Left lung (tissue), 10 donors: ENCODE data around the gene CDC73. TPM values are rescaled to one million over a fixed set of nuclear protein-coding genes. Genes with fewer than 3 reads are reported as not detected.

ENCODE experiments used
- ATAC-seq: fragments of 200-7000 bp; cut with Tn5 transposase; one replicate; pipeline ENCODE4 v1.9.1; 2020; ENCODE audit warnings: moderate library complexity
- DNase-seq, 4 donors: peaks; one replicate each; pipeline ENCODE4 v3.0.0-alpha.2; 2013 to 2020
- H3K27ac ChIP-seq, 2 donors: fragments of 200-600 bp; sonication (generic) in 1 of 2; one replicate each; pipeline versions ENCODE4 v1.5.0 to v1.8.0; 2020 to 2021
- H3K27me3 ChIP-seq, 2 donors: fragments of 200-600 bp; sonication (generic) in 1 of 2; one replicate each; pipeline versions ENCODE4 v1.5.0 to v1.8.0; 2020 to 2021
- H3K36me3 ChIP-seq, 2 donors: fragments of 200-600 bp; sonication (generic) in 1 of 2; one replicate each; pipeline versions ENCODE4 v1.5.0 to v1.8.0; 2020 to 2021
- H3K4me1 ChIP-seq, 2 donors: fragments of 200-600 bp; one replicate each; pipeline ENCODE4 v1.8.0; 2021
- H3K4me3 ChIP-seq, 2 donors: fragments of 200-600 bp; sonication (generic) in 1 of 2; one replicate each; pipeline versions ENCODE4 v1.5.0 to v1.8.0; 2020 to 2021; ENCODE audit warnings: mild to moderate bottlenecking in 1 of 2
- H3K9me3 ChIP-seq, 2 donors: fragments of 200-600 bp; sonication (generic) in 1 of 2; one replicate each; pipeline versions ENCODE4 v1.5.0 to v1.8.0; 2020 to 2021
- intact Hi-C, 2 donors: fragments of 100-400 bp; cut with DNase I; formaldehyde crosslinking; loops; one replicate each; pipeline versions ENCODE4 v1.11.2 to v1.14.2; 2022
- polyA plus RNA-seq, 6 donors: library from polyadenylated mRNA; unstranded; fragments of 120-200 nt; gene quantifications; one replicate each; pipeline ENCODE4 v1.2.1, GENCODE V29; 2013; ENCODE audit not compliant: insufficient read length in 6 of 6
- total RNA-seq, 2 donors: library from RNA; stranded (reverse); fragmentation: NEBNext Ultra II Directional; extraction: Animal tissue kit (Norgen Biotek cat#: 25700); gene quantifications; one replicate each; pipeline ENCODE4 v1.2.1, GENCODE V29; 2021
- TF ChIP-seq, protein P1 (sequence below), 2 donors: fragments of 200-600 bp; sonication (generic) in 1 of 2; IDR thresholded peaks; one replicate each; pipeline versions ENCODE4 v1.5.0 to v1.8.0; 2021; ENCODE audit warnings: antibody characterized with exemption in 2 of 2
- donor health status: DM: no; HTN: yes; CAD: no.
- donor health status: DM: no; HTN: no; CAD: no.

CDC73 gene
- total and polyA plus RNA-seq, 8 donors = 45.2 to 56.4 (median 53.2) TPM

- Histone ChIP-seq H3K27me3 (no peaks in the 10 kb centered on the region), H3K9me3 (no peaks in the 10 kb centered on the region), H3K4me3 (no peak overlapping the region), H3K36me3 (peaks cover 0 to 67% of the 10 kb centered on the region in 2 donors), H3K4me1 (peaks cover 0 to 3% of the 10 kb centered on the region in 2 donors), H3K27ac (no peak overlapping the region)
- TF ChIP-seq, protein P1, sequence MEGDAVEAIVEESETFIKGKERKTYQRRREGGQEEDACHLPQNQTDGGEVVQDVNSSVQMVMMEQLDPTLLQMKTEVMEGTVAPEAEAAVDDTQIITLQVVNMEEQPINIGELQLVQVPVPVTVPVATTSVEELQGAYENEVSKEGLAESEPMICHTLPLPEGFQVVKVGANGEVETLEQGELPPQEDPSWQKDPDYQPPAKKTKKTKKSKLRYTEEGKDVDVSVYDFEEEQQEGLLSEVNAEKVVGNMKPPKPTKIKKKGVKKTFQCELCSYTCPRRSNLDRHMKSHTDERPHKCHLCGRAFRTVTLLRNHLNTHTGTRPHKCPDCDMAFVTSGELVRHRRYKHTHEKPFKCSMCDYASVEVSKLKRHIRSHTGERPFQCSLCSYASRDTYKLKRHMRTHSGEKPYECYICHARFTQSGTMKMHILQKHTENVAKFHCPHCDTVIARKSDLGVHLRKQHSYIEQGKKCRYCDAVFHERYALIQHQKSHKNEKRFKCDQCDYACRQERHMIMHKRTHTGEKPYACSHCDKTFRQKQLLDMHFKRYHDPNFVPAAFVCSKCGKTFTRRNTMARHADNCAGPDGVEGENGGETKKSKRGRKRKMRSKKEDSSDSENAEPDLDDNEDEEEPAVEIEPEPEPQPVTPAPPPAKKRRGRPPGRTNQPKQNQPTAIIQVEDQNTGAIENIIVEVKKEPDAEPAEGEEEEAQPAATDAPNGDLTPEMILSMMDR (IDR thresholded peaks at IDR 0.05) = no peak
- no peak for DNase-seq
- intact Hi-C loops = no loop called here
- ATAC-seq = no peak
Measured at GRCh38 chr1:193131266-193131860, 9.5 kb downstream of the CDC73 start.

GRCh38 chr1:193140254-193140653 lies 18.4 kb downstream of the CDC73 start:
- Histone ChIP-seq H3K27ac (no peak overlapping the region), H3K9me3 (no peaks in the 10 kb centered on the region), H3K4me1 (peaks cover 0 to 5% of the 10 kb centered on the region in 2 donors), H3K27me3 (no peaks in the 10 kb centered on the region), H3K4me3 (no peak overlapping the region), H3K36me3 (peaks cover 0 to 82% of the 10 kb centered on the region in 2 donors)
- DNase-seq (no peak), ATAC-seq (no peak)
- intact Hi-C loops = no loop called here
- TF ChIP-seq, protein P1 (IDR thresholded peaks at IDR 0.05) = no peak

DNA sequence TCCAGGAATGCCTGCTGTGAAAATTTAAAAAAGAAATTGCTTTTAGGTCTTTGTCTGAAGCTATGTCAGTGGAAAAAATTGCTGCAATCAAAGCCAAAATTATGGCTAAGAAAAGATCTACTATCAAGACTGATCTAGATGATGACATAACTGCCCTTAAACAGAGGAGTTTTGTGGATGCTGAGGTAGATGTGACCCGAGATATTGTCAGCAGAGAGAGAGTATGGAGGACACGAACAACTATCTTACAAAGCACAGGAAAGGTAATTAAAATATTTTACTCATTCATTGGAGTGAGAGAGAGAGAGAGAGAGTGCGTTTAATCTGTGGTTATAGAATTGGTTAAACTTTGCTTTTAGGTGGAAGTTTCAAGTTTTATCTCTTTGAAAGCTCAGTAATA lies 20.0 kb downstream of the CDC73 start:
- DNase-seq (no peak), ATAC-seq (no peak)
- intact Hi-C loops = no loop called here
- Histone ChIP-seq H3K4me3 (no peak overlapping the region), H3K27ac (no peak overlapping the region), H3K9me3 (no peaks in the 10 kb centered on the region), H3K4me1 (peaks cover 0 to 5% of the 10 kb centered on the region in 2 donors), H3K36me3 (peaks cover 0 to 82% of the 10 kb centered on the region in 2 donors), H3K27me3 (no peaks in the 10 kb centered on the region)
- TF ChIP-seq, protein P1 (IDR thresholded peaks at IDR 0.05) = no peak

DNA sequence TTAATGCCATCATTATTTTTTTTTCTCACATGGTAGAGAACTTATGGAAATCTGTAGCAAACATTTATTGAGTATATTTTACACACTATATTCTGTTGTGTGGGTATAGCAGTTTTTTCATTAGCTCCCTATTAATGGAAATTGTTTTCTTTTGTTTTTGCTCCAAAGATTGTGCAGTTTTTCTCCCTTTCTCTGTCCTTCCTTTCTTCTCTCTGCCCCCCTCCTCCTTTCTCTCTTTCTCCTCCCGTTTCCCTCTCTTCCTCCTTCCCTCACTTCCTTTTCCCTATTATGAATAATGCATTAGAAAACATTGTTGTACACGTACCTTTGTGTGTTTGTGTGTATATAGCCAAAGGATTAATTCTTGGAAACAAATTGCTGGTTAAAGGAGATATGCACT lies 20.6 kb downstream of the CDC73 start:
- intact Hi-C loops = no loop called here
- no peak for ATAC-seq

GRCh38 chr1:193143285-193143684 lies 21.5 kb downstream of the CDC73 start:
- H3K27ac ChIP-seq = no peak overlapping the region
- intact Hi-C loops = no loop called here
- DNase-seq (peak in 1 of 4 donors; percentile 26), ATAC-seq (no peak)
- H3K4me3 ChIP-seq = no peak overlapping the region
- H3K27me3 ChIP-seq = no peaks in the 10 kb centered on the region
- no peaks in the 10 kb centered on the region for H3K9me3 ChIP-seq
- TF ChIP-seq, protein P1 (IDR thresholded peaks at IDR 0.05) = peak in 1 of 2 donors; percentile 25
- H3K4me1 ChIP-seq = peaks cover 0 to 5% of the 10 kb centered on the region in 2 donors
- H3K36me3 ChIP-seq = peaks cover 0 to 82% of the 10 kb centered on the region in 2 donors

More for the DNA sequence above, 20.6 kb downstream of the CDC73 start:
- Histone ChIP-seq H3K9me3 (no peaks in the 10 kb centered on the region), H3K4me1 (peaks cover 0 to 5% of the 10 kb centered on the region in 2 donors), H3K27ac (no peak overlapping the region), H3K27me3 (no peaks in the 10 kb centered on the region), H3K36me3 (peaks cover 0 to 82% of the 10 kb centered on the region in 2 donors), H3K4me3 (no peak overlapping the region)
- TF ChIP-seq, protein P1 (IDR thresholded peaks at IDR 0.05) = no peak
- DNase-seq = no peak
